Effector CD8-positive, alpha-beta T cell (primary cell): ENCODE measurements around the gene LMO1.

Experiments used
- DNase-seq: peaks from one replicate; lab custom pipeline; 2025; lab: John Stamatoyannopoulos, UW

The LMO1 gene

DNA sequence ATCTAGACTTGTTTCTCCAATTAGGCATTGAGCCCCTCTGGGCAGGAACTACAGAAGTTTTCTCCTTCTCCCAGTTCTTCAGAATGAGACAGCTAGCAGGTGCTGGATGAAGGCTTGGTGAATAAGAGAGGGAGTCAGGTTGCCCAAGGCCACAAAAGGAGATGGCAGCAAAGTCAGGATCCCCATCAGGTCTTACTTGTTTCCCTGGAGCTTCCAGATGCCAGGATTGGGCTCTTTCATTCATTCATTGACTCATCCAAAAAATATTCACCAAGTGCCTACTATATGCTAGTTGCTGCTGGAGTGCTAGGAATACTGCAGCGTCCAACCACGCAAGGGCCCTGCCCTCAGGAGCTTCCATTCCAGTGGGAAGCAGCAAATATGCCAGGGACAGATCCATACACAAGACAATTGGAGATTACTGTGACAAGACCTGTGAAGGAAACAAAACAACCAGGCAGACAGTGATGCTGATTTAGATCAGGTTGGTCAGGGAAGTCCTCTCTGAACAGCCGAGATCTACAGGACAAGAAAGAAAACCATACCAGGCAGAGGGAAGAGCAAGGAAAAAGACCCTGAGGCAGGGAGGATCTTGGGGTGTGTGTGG lies 24.6 kb upstream of the LMO1 start:
- DNase-seq = no peak

DNA sequence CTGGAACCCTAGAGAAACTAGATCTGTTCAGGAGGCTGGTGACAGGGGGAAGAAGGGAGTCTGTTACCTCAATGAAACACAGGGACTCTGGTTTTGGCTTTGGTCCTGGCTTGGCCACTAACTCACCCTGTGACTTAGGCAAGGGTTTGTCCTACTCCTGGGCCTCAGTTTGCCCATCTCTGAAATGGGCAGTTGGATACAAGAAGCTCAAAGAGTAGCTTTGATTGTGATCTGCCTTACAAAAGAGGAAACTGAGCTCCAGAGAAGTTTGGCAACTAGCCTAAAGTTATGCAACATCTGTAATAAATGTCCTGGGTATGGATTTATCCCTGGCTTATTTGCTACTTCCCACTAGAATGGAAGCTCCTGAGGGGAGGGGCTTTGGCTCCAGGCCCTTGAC lies 24.0 kb upstream of the LMO1 start:
- no peak for DNase-seq

- no peak for DNase-seq
These were observed 23.6 kb upstream of the LMO1 start for GRCh38 chr11:8287297-8287696.

DNA sequence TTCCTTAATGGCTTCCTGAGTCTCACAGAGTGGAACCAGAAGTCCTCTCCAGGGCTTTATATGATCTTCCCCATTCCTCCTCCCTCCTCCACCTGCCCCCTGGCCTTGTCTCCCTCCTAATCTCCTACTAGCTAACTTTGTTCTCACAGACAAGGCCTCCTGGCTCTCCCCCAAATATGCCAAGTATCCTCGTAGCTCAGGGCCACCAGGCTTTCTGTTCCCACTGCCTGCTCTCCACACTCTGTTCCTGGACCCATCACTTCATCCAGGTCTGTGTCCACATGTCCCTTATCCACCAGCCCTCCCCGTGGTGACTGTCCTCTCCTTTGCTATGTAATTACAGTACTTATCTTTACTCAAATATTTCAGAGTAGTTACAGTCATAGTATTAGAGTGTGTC lies 23.2 kb upstream of the LMO1 start:
- DNase-seq = no peak

GRCh38 chr11:8285796-8286195 lies 22.1 kb upstream of the LMO1 start:
- DNase-seq = no peak

GRCh38 chr11:8285228-8285627 lies 21.6 kb upstream of the LMO1 start:
- DNase-seq = no peak

GRCh38 chr11:8283465-8284230 lies 20.0 kb upstream of the LMO1 start:
- no peak for DNase-seq

- no peak for DNase-seq
These were observed 19.4 kb upstream of the LMO1 start for GRCh38 chr11:8283100-8283464.

- DNase-seq = no peak
These were observed 19.0 kb upstream of the LMO1 start for GRCh38 chr11:8282631-8283030.

DNA sequence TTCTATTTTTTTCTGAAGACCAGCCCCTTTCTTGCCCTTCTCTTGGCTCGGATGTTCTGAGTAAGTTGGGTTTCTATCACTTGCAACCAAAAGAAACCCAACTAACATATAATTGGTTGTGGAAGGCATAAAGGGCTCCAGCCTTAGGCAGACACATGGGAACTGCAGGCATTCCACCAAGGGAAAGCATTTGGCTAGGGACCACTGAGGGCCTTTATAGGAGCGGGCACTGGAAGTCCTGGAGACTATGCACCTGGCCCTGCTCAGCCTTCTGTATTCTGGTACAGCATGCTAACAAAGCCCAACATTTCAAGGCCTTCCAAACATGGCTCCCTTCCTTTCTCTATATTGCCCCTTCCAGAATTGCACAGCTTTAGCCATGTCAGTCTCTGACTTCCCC lies 17.6 kb upstream of the LMO1 start:
- DNase-seq = no peak

DNA sequence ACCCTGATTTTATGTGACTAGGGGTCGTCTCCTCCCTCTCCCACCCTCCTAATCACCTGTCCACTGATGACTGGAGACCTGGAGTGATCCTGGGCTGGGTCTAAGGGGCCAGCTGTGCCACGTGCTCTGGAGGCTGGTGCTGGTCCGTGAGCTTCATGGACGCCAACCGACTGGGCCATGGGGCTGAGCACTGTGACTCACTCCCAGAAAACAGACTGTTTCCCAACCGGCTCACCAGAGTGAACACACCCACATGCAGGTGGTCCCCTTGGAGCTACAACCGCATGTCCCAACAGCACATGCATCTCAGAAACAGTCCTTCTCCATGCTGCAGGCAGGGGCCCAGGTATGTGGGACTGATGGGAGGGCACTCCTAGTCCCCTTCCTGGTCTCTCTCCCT lies 14.0 kb upstream of the LMO1 start:
- DNase-seq = no peak

GRCh38 chr11:8276528-8276927 lies 12.8 kb upstream of the LMO1 start:
- DNase-seq = no peak

- no peak for DNase-seq
These were observed 9.6 kb upstream of the LMO1 start for GRCh38 chr11:8273287-8273686.

DNA sequence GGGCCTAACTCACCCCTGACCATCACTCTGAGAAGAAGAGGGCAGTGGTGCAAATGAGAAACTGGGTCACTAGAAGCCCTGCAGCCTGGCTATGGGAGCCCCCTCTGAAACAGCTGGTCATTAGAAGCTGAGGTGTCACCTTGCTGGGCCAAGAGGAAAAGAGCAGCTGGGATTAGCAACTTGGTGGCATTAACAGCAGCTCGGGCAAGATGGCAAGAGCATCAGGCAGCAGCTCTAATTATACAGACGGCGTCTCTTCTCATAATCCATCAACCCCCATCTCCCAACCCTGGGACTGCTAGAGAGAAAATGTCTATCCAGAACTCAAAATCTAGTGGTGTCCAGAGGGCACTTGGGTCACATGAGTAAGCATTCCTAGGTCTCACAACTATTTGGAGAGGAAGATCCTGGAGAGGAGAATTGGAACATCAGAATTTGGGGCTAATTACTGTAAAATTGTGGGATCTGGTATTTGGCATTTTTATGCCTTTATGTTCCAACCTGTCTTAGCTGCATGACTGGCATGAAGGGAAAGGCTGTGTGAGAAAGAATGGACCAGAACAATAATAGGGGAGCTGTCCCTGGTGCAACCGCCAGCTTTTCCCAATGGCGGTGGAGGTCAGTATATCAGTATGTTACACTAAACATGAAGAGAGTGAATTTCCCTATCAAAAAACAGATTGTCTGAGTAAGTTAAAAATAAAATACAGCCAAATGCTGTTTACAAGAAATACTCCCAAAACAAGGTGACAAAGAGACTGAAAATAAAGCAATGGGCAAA lies 7.6 kb upstream of the LMO1 start:
- no peak for DNase-seq

- DNase-seq = no peak
These were observed 6.0 kb upstream of the LMO1 start for GRCh38 chr11:8269636-8270035.

- DNase-seq = no peak
These were observed 5.1 kb upstream of the LMO1 start for GRCh38 chr11:8268530-8269400.

- DNase-seq = no peak
These were observed 4.3 kb upstream of the LMO1 start for GRCh38 chr11:8267831-8268529.

- no peak for DNase-seq
These were observed 3.6 kb upstream of the LMO1 start for GRCh38 chr11:8267280-8267679.

- DNase-seq = no peak
These were observed 2.9 kb upstream of the LMO1 start for GRCh38 chr11:8266246-8267241.

GRCh38 chr11:8265681-8266241 lies 2.1 kb upstream of the LMO1 start:
- DNase-seq = no peak
